ENCODE results near the gene CCDC148. TPM values are rescaled to one million over a fixed set of nuclear protein-coding genes. Genes with fewer than 3 reads are reported as not detected.

Gene CCDC148
- total RNA-seq, 1 experiment from 2014 or later = not detected

DNA sequence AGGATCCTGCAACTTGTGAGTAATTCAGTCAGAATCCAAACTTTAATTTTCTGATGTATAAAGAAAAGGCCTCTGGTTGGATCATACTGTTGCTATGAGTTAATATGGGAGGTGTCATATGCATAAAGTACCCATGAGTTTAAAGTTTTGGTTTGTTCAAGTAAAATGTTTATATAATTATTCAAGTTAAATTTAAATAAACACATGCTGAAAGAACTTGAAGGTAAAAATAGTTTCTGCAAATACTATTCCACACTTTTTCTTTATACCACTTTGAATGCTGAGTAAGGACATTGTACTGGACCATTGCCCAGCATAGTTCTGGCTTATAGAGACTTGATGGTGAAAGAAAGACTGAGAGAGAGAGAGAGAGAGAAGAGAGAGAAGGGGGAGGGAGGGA lies 30.9 kb upstream of the CCDC148 start:
- no peaks in the 10 kb centered on the region for H3K27me3 ChIP-seq (ENCODE audit: low read length)
- no peak overlapping the region for H3K9ac ChIP-seq (ENCODE audit: low read length)
- no peaks in the 10 kb centered on the region for H3K9me2 ChIP-seq (replicated peaks; ENCODE audit: insufficient read depth, low read length)
- no peak overlapping the region for H3K4me3 ChIP-seq (ENCODE audit: low read length)
- H3K36me3 ChIP-seq (ENCODE audit: insufficient read depth, low read length) = no peaks in the 10 kb centered on the region
- no peak for DNase-seq
- H3K79me2 ChIP-seq (ENCODE audit: low read length) = no peaks in the 10 kb centered on the region
- no peak overlapping the region for H2AFZ ChIP-seq (ENCODE audit: low read length)
- no peak overlapping the region for H3K4me2 ChIP-seq (ENCODE audit: low read depth, low read length, poor library complexity, severe bottlenecking)
- no peaks in the 10 kb centered on the region for H3K9me3 ChIP-seq (ENCODE audit: low read length)
- H4K20me1 ChIP-seq (ENCODE audit: insufficient read depth, low read depth, low read length) = no peaks in the 10 kb centered on the region
- no peak overlapping the region for H3K27ac ChIP-seq (ENCODE audit: low read length)
- H3K4me1 ChIP-seq (ENCODE audit: low read length) = no peaks in the 10 kb centered on the region

DNA sequence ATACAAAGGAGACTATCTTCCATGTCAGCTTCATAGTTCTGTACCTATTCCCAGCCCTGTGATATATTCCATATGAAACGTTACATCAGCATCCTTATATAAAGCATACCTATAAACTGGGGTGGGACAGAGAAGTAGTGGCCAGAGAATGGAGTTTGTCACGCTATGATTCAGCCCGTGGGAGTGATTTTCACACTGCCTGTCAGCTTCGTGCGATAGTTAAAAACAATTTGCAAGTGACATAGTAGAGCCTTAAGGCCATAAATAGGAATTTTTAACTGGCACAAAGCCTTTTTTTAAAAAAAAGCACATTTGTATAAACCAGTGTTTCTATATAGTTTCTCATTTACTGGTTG lies 30.4 kb upstream of the CCDC148 start:
- Histone ChIP-seq H3K4me3 (ENCODE audit: low read length) (no peak overlapping the region), H3K4me2 (ENCODE audit: low read depth, low read length, poor library complexity, severe bottlenecking) (no peak overlapping the region), H2AFZ (ENCODE audit: low read length) (no peak overlapping the region), H3K9ac (ENCODE audit: low read length) (no peak overlapping the region), H3K79me2 (ENCODE audit: low read length) (no peaks in the 10 kb centered on the region), H3K9me3 (ENCODE audit: low read length) (no peaks in the 10 kb centered on the region), H4K20me1 (ENCODE audit: insufficient read depth, low read depth, low read length) (no peaks in the 10 kb centered on the region), H3K27ac (ENCODE audit: low read length) (no peak overlapping the region), H3K27me3 (ENCODE audit: low read length) (no peaks in the 10 kb centered on the region), H3K4me1 (ENCODE audit: low read length) (no peaks in the 10 kb centered on the region), H3K36me3 (ENCODE audit: insufficient read depth, low read length) (no peaks in the 10 kb centered on the region), H3K9me2 (replicated peaks; ENCODE audit: insufficient read depth, low read length) (no peaks in the 10 kb centered on the region)
- DNase-seq = no peak

DNA sequence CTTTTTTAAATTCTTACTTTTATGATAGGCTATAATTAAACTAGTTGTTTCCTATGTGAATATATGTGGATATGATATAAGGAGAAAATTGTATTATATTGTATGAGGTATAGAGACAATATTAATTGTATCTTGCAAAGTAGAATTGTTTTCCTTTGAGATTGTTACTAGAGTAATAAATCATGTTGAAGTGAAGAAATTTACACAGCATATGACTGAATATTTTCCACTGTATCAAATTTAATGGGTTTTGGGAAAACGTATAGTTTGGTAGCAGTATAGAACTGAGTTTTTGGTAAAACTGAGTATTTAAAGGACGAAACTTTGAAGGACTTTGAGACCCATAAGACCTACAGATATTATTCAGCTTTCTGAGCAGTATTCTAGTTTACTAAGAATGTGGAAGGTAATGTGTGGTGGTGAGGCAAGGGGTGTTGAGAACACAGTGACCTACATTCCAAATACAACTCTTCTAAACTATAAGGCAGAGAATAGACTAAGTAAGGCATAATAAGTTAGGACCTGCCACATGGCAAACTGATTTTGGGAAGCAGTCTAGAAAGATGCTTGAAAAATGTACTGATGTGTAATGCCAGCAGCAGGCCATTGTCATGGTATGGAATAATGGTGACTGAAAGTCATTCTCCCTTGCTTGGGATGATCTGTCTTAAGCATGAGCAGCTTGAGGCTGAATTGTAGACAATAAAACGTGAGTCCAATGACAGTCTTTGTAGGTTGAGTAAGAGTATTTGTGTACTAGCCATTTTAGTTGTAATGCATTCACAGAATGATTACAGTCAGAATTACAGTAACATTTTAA lies 29.8 kb upstream of the CCDC148 start:
- Histone ChIP-seq H3K4me2 (ENCODE audit: low read depth, low read length, poor library complexity, severe bottlenecking) (no peak overlapping the region), H3K9me2 (replicated peaks; ENCODE audit: insufficient read depth, low read length) (no peaks in the 10 kb centered on the region), H3K4me3 (ENCODE audit: low read length) (no peak overlapping the region)

DNA sequence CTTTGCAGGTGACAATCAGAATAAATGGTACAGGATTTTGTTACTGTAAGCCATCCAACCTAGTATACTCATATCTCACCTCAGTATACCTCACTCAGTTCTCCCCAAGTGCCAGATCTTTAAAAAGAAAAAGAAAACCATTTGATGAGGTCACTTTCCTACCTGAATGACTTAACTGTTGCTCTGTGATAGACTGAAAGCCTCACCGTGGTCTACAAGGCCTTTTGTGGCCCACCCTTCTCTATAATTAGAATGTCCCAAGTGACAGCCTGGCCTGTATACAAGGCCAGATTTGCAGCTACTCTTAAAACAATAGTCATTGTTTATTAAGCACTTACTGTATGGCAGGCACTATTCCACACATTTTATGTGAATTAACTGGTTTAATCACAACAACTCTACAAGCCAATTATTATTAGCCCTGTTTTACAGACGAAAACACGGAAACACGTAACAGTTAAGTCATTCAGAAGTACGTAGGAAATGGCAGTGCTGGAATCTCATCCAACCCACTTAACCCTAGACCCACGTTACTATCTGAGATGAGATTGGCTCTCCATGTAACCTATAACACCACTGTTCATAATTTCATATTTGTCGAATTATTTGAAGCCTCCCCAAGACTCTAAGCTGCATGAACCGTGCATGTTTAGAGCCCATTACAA lies 28.5 kb upstream of the CCDC148 start:
- Histone ChIP-seq H3K79me2 (ENCODE audit: low read length) (no peaks in the 10 kb centered on the region), H3K9me3 (ENCODE audit: low read length) (no peaks in the 10 kb centered on the region), H3K9ac (ENCODE audit: low read length) (no peak overlapping the region), H3K36me3 (ENCODE audit: insufficient read depth, low read length) (no peaks in the 10 kb centered on the region), H3K27ac (ENCODE audit: low read length) (no peak overlapping the region), H3K27me3 (ENCODE audit: low read length) (no peaks in the 10 kb centered on the region), H2AFZ (ENCODE audit: low read length) (no peak overlapping the region), H3K9me2 (replicated peaks; ENCODE audit: insufficient read depth, low read length) (no peaks in the 10 kb centered on the region), H3K4me2 (ENCODE audit: low read depth, low read length, poor library complexity, severe bottlenecking) (no peak overlapping the region), H4K20me1 (ENCODE audit: insufficient read depth, low read depth, low read length) (no peaks in the 10 kb centered on the region), H3K4me3 (ENCODE audit: low read length) (no peak overlapping the region), H3K4me1 (ENCODE audit: low read length) (no peaks in the 10 kb centered on the region)
- DNase-seq = no peak

More for the DNA sequence above, 29.8 kb upstream of the CCDC148 start:
- Histone ChIP-seq H3K36me3 (ENCODE audit: insufficient read depth, low read length) (no peaks in the 10 kb centered on the region), H3K9me3 (ENCODE audit: low read length) (no peaks in the 10 kb centered on the region), H3K9ac (ENCODE audit: low read length) (no peak overlapping the region), H3K27ac (ENCODE audit: low read length) (no peak overlapping the region), H4K20me1 (ENCODE audit: insufficient read depth, low read depth, low read length) (no peaks in the 10 kb centered on the region), H3K4me1 (ENCODE audit: low read length) (no peaks in the 10 kb centered on the region), H2AFZ (ENCODE audit: low read length) (no peak overlapping the region), H3K79me2 (ENCODE audit: low read length) (no peaks in the 10 kb centered on the region), H3K27me3 (ENCODE audit: low read length) (no peaks in the 10 kb centered on the region)
- DNase-seq = no peak

DNA sequence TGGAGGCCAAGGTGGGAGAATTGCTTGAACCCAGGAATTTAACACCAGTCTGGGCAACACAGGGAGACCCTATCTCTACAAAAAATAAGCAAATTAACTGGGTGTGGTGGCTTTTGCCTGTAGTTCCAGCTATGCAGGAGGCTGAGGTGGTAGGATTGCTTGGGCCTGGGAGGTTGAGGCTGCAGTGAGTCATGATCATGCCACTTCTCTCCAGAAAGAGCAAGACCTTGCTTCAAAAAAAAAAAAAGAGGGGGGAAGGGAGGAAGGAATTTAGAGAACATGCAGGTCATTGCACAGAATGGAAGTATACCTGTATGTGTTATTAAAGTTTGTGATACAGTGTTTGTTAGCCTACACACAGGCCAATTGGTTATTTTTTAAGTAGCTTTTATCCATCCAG lies 26.0 kb upstream of the CCDC148 start:
- Histone ChIP-seq H3K9me3 (ENCODE audit: low read length) (no peaks in the 10 kb centered on the region), H2AFZ (ENCODE audit: low read length) (no peak overlapping the region), H3K27ac (ENCODE audit: low read length) (no peak overlapping the region), H3K4me2 (ENCODE audit: low read depth, low read length, poor library complexity, severe bottlenecking) (no peak overlapping the region), H3K27me3 (ENCODE audit: low read length) (no peaks in the 10 kb centered on the region), H3K79me2 (ENCODE audit: low read length) (no peaks in the 10 kb centered on the region), H3K4me3 (ENCODE audit: low read length) (no peak overlapping the region), H4K20me1 (ENCODE audit: insufficient read depth, low read depth, low read length) (no peaks in the 10 kb centered on the region), H3K36me3 (ENCODE audit: insufficient read depth, low read length) (no peaks in the 10 kb centered on the region), H3K9me2 (replicated peaks; ENCODE audit: insufficient read depth, low read length) (no peaks in the 10 kb centered on the region), H3K4me1 (ENCODE audit: low read length) (no peaks in the 10 kb centered on the region), H3K9ac (ENCODE audit: low read length) (no peak overlapping the region)
- no peak for DNase-seq

DNA sequence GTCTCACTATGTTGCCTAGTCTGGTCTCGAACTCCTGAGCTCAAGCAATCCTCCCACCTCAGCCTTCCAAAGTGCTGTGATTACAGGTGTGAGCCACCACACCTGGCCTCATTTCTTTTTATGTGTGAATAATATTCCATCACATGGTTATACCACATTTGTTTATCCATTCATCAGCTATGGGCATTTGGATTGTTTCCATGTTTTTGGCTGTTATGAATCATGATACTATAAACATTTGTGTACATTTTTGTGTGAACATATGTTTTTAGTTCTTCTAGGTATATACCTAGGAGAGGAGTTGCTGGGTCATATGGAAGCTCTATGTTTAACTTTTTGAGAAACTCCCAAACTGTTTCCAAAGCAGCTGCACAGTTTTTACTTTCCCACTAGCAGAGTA lies 24.6 kb upstream of the CCDC148 start:
- Histone ChIP-seq H3K9ac (ENCODE audit: low read length) (no peak overlapping the region), H3K4me3 (ENCODE audit: low read length) (no peak overlapping the region), H3K79me2 (ENCODE audit: low read length) (no peaks in the 10 kb centered on the region), H2AFZ (ENCODE audit: low read length) (no peak overlapping the region), H3K4me1 (ENCODE audit: low read length) (no peaks in the 10 kb centered on the region), H3K4me2 (ENCODE audit: low read depth, low read length, poor library complexity, severe bottlenecking) (no peak overlapping the region), H3K36me3 (ENCODE audit: insufficient read depth, low read length) (no peaks in the 10 kb centered on the region), H3K27ac (ENCODE audit: low read length) (no peak overlapping the region), H3K9me2 (replicated peaks; ENCODE audit: insufficient read depth, low read length) (no peaks in the 10 kb centered on the region; the same call in 1 of the 2 replicates), H4K20me1 (ENCODE audit: insufficient read depth, low read depth, low read length) (no peaks in the 10 kb centered on the region), H3K9me3 (ENCODE audit: low read length) (no peaks in the 10 kb centered on the region), H3K27me3 (ENCODE audit: low read length) (no peaks in the 10 kb centered on the region)
- DNase-seq = no peak

DNA sequence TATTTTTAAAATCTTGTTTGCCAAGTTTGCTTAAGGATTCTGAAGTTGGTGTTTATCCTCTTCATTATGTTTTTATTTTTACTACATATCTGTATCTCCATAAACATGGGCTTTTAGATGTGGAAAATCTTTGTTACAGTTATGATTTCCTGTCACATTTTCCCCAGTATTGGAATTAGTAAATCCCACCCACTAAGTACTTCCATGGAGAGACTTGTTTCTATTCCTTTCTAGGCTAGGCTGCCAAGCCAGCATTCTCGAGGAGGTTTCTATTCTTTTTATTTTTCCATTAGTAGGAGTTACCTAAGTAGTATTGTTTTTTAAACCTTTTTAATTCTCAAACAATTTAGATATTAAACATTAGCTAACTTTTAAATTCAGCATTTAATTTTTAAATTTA lies 22.3 kb upstream of the CCDC148 start:
- no peak overlapping the region for H3K9ac ChIP-seq (ENCODE audit: low read length)
- H3K9me3 ChIP-seq (ENCODE audit: low read length) = no peaks in the 10 kb centered on the region
- no peaks in the 10 kb centered on the region for H3K79me2 ChIP-seq (ENCODE audit: low read length)
- H2AFZ ChIP-seq (ENCODE audit: low read length) = no peak overlapping the region
- H3K4me2 ChIP-seq (ENCODE audit: low read depth, low read length, poor library complexity, severe bottlenecking) = no peak overlapping the region
- no peaks in the 10 kb centered on the region; the same call in 1 of the 2 replicates for H3K9me2 ChIP-seq (replicated peaks; ENCODE audit: insufficient read depth, low read length)
- H3K4me1 ChIP-seq (ENCODE audit: low read length) = no peaks in the 10 kb centered on the region
- no peaks in the 10 kb centered on the region for H4K20me1 ChIP-seq (ENCODE audit: insufficient read depth, low read depth, low read length)
- DNase-seq = no peak
- no peaks in the 10 kb centered on the region for H3K36me3 ChIP-seq (ENCODE audit: insufficient read depth, low read length)
- H3K27me3 ChIP-seq (ENCODE audit: low read length) = no peaks in the 10 kb centered on the region
- H3K4me3 ChIP-seq (ENCODE audit: low read length) = no peak overlapping the region
- no peak overlapping the region for H3K27ac ChIP-seq (ENCODE audit: low read length)

DNA sequence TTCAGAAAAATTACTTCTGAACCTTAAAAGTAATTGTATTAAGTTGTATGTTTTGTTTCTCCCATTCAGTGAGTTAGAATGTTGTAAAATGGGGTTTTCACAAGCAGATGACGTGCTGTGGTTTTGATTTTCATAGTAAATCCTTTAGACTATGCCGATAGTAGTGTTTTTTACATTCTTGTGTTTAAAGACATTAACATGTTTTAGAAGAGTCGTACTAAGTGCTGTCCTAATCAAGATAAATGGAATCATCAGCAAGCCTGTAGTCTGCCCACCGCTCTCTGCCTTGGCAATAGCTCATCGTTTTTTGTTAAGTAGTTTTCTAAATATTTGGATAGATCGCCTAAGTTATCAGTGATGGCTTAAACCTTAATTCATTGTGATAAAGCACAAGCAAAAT lies 21.7 kb upstream of the CCDC148 start:
- Histone ChIP-seq H3K9ac (ENCODE audit: low read length) (no peak overlapping the region), H3K9me2 (replicated peaks; ENCODE audit: insufficient read depth, low read length) (no peaks in the 10 kb centered on the region; the same call in 1 of the 2 replicates), H4K20me1 (ENCODE audit: insufficient read depth, low read depth, low read length) (no peaks in the 10 kb centered on the region), H3K27ac (ENCODE audit: low read length) (no peak overlapping the region), H2AFZ (ENCODE audit: low read length) (no peak overlapping the region), H3K4me1 (ENCODE audit: low read length) (no peaks in the 10 kb centered on the region), H3K79me2 (ENCODE audit: low read length) (no peaks in the 10 kb centered on the region), H3K27me3 (ENCODE audit: low read length) (no peaks in the 10 kb centered on the region), H3K4me3 (ENCODE audit: low read length) (no peak overlapping the region), H3K36me3 (ENCODE audit: insufficient read depth, low read length) (no peaks in the 10 kb centered on the region), H3K4me2 (ENCODE audit: low read depth, low read length, poor library complexity, severe bottlenecking) (no peak overlapping the region), H3K9me3 (ENCODE audit: low read length) (no peaks in the 10 kb centered on the region)
- no peak for DNase-seq
